ENCODE results near the gene MAST4. TPM values are rescaled to one million over a fixed set of nuclear protein-coding genes. Genes with fewer than 3 reads are reported as not detected.

MAST4 gene
- total RNA-seq, 1 donor from 2014 or later, result 22.3 TPM

DNA sequence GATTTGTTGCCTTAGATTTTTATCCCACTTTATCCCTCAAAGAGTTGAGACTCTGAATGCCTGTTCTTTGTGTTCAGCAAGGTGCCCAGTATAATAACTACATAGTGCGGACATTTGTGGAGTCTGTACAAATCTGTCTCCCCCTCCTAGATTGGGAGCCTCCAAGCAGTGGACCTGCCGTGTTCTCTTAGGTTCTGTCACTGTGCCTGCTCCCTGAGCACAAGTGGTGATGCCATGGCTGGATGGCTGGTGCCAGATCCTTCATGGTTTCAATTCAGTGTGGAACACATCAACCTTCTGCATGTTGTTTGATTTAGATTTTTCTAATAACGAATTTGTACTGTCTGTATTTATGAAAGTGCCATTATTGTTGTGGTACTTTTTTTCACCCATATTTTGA, 307.5 kb downstream of the MAST4 start:
- no peaks in the 10 kb centered on the region for H3K36me3 Mint-ChIP-seq (ENCODE audit: low read depth, unreplicated experiment)
- peaks cover 2% of the 10 kb centered on the region for H3K27me3 Mint-ChIP-seq (ENCODE audit: low read depth, unreplicated experiment)
- H3K9ac ChIP-seq (ENCODE audit: low read length), result no peak overlapping the region
- H3K4me1 ChIP-seq (ENCODE audit: insufficient read depth, low read length), result peaks cover 1% of the 10 kb centered on the region
- H3K4me2 ChIP-seq (ENCODE audit: low read length), result no peak overlapping the region
- no peaks in the 10 kb centered on the region for H3K27me3 ChIP-seq (ENCODE audit: insufficient read depth, low read length)
- H3K4me1 Mint-ChIP-seq (ENCODE audit: low read depth, unreplicated experiment), result peaks cover 6% of the 10 kb centered on the region
- H3K27ac ChIP-seq (ENCODE audit: low read depth, low read length), result no peak overlapping the region
- no peaks in the 10 kb centered on the region for H3K9me3 ChIP-seq (ENCODE audit: insufficient read depth, low read depth, low read length)
- no peak for FAIRE-seq
- H3K79me2 ChIP-seq (ENCODE audit: insufficient read depth, low read length), result no peaks in the 10 kb centered on the region
- H3K9me3 Mint-ChIP-seq (ENCODE audit: unreplicated experiment), result no peaks in the 10 kb centered on the region
- H3K36me3 ChIP-seq (ENCODE audit: insufficient read depth, low read length), result no peaks in the 10 kb centered on the region
- TF ChIP-seq, protein P1, sequence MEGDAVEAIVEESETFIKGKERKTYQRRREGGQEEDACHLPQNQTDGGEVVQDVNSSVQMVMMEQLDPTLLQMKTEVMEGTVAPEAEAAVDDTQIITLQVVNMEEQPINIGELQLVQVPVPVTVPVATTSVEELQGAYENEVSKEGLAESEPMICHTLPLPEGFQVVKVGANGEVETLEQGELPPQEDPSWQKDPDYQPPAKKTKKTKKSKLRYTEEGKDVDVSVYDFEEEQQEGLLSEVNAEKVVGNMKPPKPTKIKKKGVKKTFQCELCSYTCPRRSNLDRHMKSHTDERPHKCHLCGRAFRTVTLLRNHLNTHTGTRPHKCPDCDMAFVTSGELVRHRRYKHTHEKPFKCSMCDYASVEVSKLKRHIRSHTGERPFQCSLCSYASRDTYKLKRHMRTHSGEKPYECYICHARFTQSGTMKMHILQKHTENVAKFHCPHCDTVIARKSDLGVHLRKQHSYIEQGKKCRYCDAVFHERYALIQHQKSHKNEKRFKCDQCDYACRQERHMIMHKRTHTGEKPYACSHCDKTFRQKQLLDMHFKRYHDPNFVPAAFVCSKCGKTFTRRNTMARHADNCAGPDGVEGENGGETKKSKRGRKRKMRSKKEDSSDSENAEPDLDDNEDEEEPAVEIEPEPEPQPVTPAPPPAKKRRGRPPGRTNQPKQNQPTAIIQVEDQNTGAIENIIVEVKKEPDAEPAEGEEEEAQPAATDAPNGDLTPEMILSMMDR (IDR thresholded peaks at IDR 0.05; ENCODE audit: insufficient read depth, low read depth, low read length), result no peak
- no peak for DNase-seq (ENCODE audit: low read depth)
- no peak overlapping the region for H3K27ac Mint-ChIP-seq (ENCODE audit: unreplicated experiment)
- no peak overlapping the region for H3K4me3 ChIP-seq (ENCODE audit: insufficient read depth, low read depth, low read length)
- no peak overlapping the region for H3K4me3 Mint-ChIP-seq (ENCODE audit: unreplicated experiment)
- H4K20me1 ChIP-seq (ENCODE audit: insufficient read depth, low read length), result no peaks in the 10 kb centered on the region
- H2AFZ ChIP-seq (ENCODE audit: low read depth, low read length), result no peak overlapping the region

DNA sequence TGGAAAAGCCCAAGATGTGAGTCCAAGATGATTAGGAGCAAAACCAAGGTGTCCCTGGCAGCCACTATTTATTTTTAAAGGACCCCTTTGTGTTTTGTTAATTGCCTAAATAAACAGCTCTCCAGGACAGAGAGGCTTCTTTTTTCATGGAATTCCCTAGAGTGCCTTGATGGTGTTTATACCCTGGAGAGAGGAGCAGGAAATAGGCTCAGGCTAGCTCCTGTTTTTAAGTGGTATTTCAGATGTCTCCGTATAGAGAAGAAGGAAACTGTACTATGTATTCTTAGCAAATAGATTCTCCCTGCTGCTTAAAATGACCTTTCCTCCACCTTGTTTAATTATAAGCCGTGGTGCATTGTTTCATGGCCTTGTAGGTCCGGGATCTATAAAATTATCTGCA, 308.0 kb downstream of the MAST4 start:
- Histone ChIP-seq H3K4me2 (ENCODE audit: low read length) (no peak overlapping the region), H3K9ac (ENCODE audit: low read length) (no peak overlapping the region), H3K27ac (ENCODE audit: low read depth, low read length) (no peak overlapping the region), H3K4me1 (ENCODE audit: insufficient read depth, low read length) (no peaks in the 10 kb centered on the region), H3K79me2 (ENCODE audit: insufficient read depth, low read length) (no peaks in the 10 kb centered on the region), H3K36me3 (ENCODE audit: insufficient read depth, low read length) (no peaks in the 10 kb centered on the region), H3K4me3 (ENCODE audit: insufficient read depth, low read depth, low read length) (no peak overlapping the region), H2AFZ (ENCODE audit: low read depth, low read length) (no peak overlapping the region), H3K9me3 (ENCODE audit: insufficient read depth, low read depth, low read length) (no peaks in the 10 kb centered on the region), H3K27me3 (ENCODE audit: insufficient read depth, low read length) (no peaks in the 10 kb centered on the region), H4K20me1 (ENCODE audit: insufficient read depth, low read length) (no peaks in the 10 kb centered on the region)
- Mint-ChIP-seq H3K4me3 (ENCODE audit: unreplicated experiment) (no peak overlapping the region), H3K27ac (ENCODE audit: unreplicated experiment) (no peak overlapping the region), H3K27me3 (ENCODE audit: low read depth, unreplicated experiment) (peaks cover 2% of the 10 kb centered on the region), H3K4me1 (ENCODE audit: low read depth, unreplicated experiment) (peaks cover 2% of the 10 kb centered on the region), H3K36me3 (ENCODE audit: low read depth, unreplicated experiment) (no peaks in the 10 kb centered on the region), H3K9me3 (ENCODE audit: unreplicated experiment) (no peaks in the 10 kb centered on the region)
- FAIRE-seq (no peak), DNase-seq (ENCODE audit: low read depth) (no peak)
- no peak for TF ChIP-seq EZH2 (IDR thresholded peaks at IDR 0.05; ENCODE audit: insufficient read depth, low read length)
- TF ChIP-seq, protein P1 (IDR thresholded peaks at IDR 0.05; ENCODE audit: insufficient read depth, low read depth, low read length), result no peak

DNA sequence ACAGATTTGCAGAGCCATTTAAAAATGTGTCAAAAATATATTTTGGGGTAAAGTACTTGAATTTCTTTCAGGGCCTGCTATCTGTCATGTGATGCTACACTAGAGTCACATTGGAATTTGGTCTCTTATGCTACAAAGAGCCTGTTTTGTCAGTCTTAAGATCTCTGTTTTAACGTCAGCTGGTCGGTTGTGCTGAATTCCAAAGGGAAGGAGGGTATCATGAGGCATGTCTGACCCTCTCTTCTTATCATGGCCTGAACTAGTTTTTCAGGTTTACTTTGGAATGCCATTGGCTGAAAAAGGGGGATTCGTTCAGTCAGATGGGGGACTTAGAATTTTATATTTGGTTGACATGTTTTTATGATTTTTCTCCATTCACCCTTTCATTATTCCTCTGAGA, 309.8 kb downstream of the MAST4 start:
- TF ChIP-seq, protein P1 (IDR thresholded peaks at IDR 0.05; ENCODE audit: insufficient read depth, low read depth, low read length), result no peak
- TF ChIP-seq EZH2 (IDR thresholded peaks at IDR 0.05; ENCODE audit: insufficient read depth, low read length), result no peak
- Histone ChIP-seq H3K9ac (ENCODE audit: low read length) (no peak overlapping the region), H2AFZ (ENCODE audit: low read depth, low read length) (no peak overlapping the region), H3K36me3 (ENCODE audit: insufficient read depth, low read length) (no peaks in the 10 kb centered on the region), H3K79me2 (ENCODE audit: insufficient read depth, low read length) (no peaks in the 10 kb centered on the region), H3K27me3 (ENCODE audit: insufficient read depth, low read length) (no peaks in the 10 kb centered on the region), H3K4me1 (ENCODE audit: insufficient read depth, low read length) (no peaks in the 10 kb centered on the region), H3K9me3 (ENCODE audit: insufficient read depth, low read depth, low read length) (no peaks in the 10 kb centered on the region), H3K27ac (ENCODE audit: low read depth, low read length) (no peak overlapping the region), H3K4me3 (ENCODE audit: insufficient read depth, low read depth, low read length) (no peak overlapping the region), H3K4me2 (ENCODE audit: low read length) (no peak overlapping the region), H4K20me1 (ENCODE audit: insufficient read depth, low read length) (no peaks in the 10 kb centered on the region)
- Mint-ChIP-seq H3K9me3 (ENCODE audit: unreplicated experiment) (no peaks in the 10 kb centered on the region), H3K36me3 (ENCODE audit: low read depth, unreplicated experiment) (no peaks in the 10 kb centered on the region), H3K4me1 (ENCODE audit: low read depth, unreplicated experiment) (peaks cover 2% of the 10 kb centered on the region), H3K4me3 (ENCODE audit: unreplicated experiment) (no peak overlapping the region), H3K27ac (ENCODE audit: unreplicated experiment) (no peak overlapping the region), H3K27me3 (ENCODE audit: low read depth, unreplicated experiment) (peaks cover 2% of the 10 kb centered on the region)
- DNase-seq (ENCODE audit: low read depth) (no peak), FAIRE-seq (no peak)
